SU-DHL-6 (cell line): ENCODE results near the gene LHFPL6.

Experiments
- H2AFZ ChIP-seq: fragments of 200-600 bp; sonication (generic); 2 replicates; pipeline ENCODE4 v1.6.1; 2014; ENCODE audit warnings: low read depth, mild to moderate bottlenecking, moderate library complexity, mixed read lengths, antibody characterized with exemption, low read length; ENCODE audit not compliant: severe bottlenecking
- H3F3A ChIP-seq: fragments of 200-600 bp; shearing (Covaris generic); 2 replicates; pipeline ENCODE4 v1.6.0; 2016; ENCODE audit warnings: antibody characterized with exemption, mild to moderate bottlenecking; ENCODE audit not compliant: insufficient read depth
- H3K27ac ChIP-seq: fragments of 200-600 bp; sonication (generic); 2 replicates; pipeline ENCODE4 v1.5.1; 2016; ENCODE audit warnings: low read depth, mild to moderate bottlenecking, low read length, moderate library complexity, mixed read lengths
- H3K27me3 ChIP-seq: fragments of 200-600 bp; sonication (generic), shearing (Covaris generic); 2 replicates; pipeline ENCODE4 v1.6.0; 2014; ENCODE audit warnings: mild to moderate bottlenecking, low read length
- H3K36me3 ChIP-seq: fragments of 200-600 bp; sonication (generic); 2 replicates; pipeline ENCODE4 v1.6.1; 2014; ENCODE audit warnings: mild to moderate bottlenecking, low read length, mixed read lengths
- H3K4me2 ChIP-seq: fragments of 300-600, 200-600 bp; shearing (Covaris generic), sonication (generic); 2 replicates; pipeline ENCODE4 v1.6.0; 2014; ENCODE audit warnings: low read length, low read depth, mild to moderate bottlenecking; ENCODE audit not compliant: poor library complexity, severe bottlenecking
- H3K4me3 ChIP-seq: fragments of 200-600 bp; sonication (generic); 2 replicates; pipeline ENCODE4 v1.5.1; 2014; ENCODE audit warnings: antibody characterized with exemption, low read length, mild to moderate bottlenecking, mixed read lengths; ENCODE audit not compliant: insufficient read depth, poor library complexity, severe bottlenecking
- H3K79me2 ChIP-seq: fragments of 200-600 bp; sonication (generic); 2 replicates; pipeline ENCODE4 v1.6.1; 2014; ENCODE audit warnings: mild to moderate bottlenecking, low read length, moderate library complexity; ENCODE audit not compliant: insufficient read depth
- H3K9ac ChIP-seq: fragments of 200-600 bp; sonication (generic); 2 replicates; pipeline ENCODE4 v1.7.0; 2014; ENCODE audit warnings: mild to moderate bottlenecking, low read length
- H3K9me2 ChIP-seq: fragments of 200-600 bp; sonication (generic); replicated peaks from 2 replicates; pipeline ENCODE4 v1.6.1; 2014; ENCODE audit warnings: low read length; ENCODE audit not compliant: insufficient read depth
- H3K9me3 ChIP-seq: fragments of 200-600 bp; sonication (generic); 2 replicates; pipeline ENCODE4 v1.6.1; 2014; ENCODE audit warnings: low read length, mixed read lengths; ENCODE audit not compliant: insufficient read depth
- H4K20me1 ChIP-seq: fragments of 200-600 bp; sonication (generic); 2 replicates; pipeline ENCODE4 v1.6.1; 2014; ENCODE audit warnings: low read depth, mild to moderate bottlenecking, antibody characterized with exemption, low read length, moderate library complexity, mixed read lengths
- EZH2phosphoT487 ChIP-seq: fragments of 200-600 bp; sonication (generic), shearing (Covaris generic); conservative IDR thresholded peaks from 2 replicates; pipeline ENCODE4 v1.6.1; 2018; ENCODE audit warnings: mild to moderate bottlenecking, antibody characterized with exemption, low read length, moderate library complexity, mixed read lengths
- TF ChIP-seq, protein P1 (sequence below): fragments of 200-600 bp; sonication (generic); IDR thresholded peaks from one replicate; pipeline ENCODE4 v1.5.1; 2017; ENCODE audit warnings: antibody characterized with exemption, mild to moderate bottlenecking, low read length, moderate library complexity; ENCODE audit not compliant: insufficient read depth, poor library complexity, severe bottlenecking

The LHFPL6 gene

DNA sequence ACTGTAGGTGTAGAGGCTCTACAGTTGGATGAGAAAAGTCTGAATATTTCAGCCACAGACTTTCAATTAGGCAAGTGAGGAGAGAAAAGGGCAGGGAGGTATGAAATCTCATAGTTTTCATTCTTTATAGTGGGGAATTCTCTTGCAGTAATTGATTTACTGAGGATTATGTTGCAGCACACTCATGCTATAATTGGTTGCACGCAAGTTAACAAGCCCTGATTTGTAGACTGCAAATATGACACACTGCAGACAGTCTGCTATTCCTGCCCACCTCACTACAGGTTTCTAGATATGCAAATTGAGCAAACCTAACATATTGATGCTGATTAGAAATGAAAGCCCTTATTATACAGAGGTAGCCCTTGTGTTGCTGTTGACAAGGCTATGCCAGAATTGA is 139.4 kb downstream of the LHFPL6 start:
- Histone ChIP-seq H3K9me2 (no peaks in the 10 kb centered on the region), H3K79me2 (no peaks in the 10 kb centered on the region), H3K36me3 (no peaks in the 10 kb centered on the region), H3K27ac (no peak overlapping the region), H3K4me3 (no peak overlapping the region), H3K4me2 (no peak overlapping the region), H3K9me3 (no peaks in the 10 kb centered on the region), H3K9ac (no peak overlapping the region), H3K27me3 (no peaks in the 10 kb centered on the region), H2AFZ (no peak overlapping the region), H3F3A (no peaks in the 10 kb centered on the region), H4K20me1 (no peaks in the 10 kb centered on the region)
- TF ChIP-seq EZH2phosphoT487: no peak
- TF ChIP-seq, protein P1, sequence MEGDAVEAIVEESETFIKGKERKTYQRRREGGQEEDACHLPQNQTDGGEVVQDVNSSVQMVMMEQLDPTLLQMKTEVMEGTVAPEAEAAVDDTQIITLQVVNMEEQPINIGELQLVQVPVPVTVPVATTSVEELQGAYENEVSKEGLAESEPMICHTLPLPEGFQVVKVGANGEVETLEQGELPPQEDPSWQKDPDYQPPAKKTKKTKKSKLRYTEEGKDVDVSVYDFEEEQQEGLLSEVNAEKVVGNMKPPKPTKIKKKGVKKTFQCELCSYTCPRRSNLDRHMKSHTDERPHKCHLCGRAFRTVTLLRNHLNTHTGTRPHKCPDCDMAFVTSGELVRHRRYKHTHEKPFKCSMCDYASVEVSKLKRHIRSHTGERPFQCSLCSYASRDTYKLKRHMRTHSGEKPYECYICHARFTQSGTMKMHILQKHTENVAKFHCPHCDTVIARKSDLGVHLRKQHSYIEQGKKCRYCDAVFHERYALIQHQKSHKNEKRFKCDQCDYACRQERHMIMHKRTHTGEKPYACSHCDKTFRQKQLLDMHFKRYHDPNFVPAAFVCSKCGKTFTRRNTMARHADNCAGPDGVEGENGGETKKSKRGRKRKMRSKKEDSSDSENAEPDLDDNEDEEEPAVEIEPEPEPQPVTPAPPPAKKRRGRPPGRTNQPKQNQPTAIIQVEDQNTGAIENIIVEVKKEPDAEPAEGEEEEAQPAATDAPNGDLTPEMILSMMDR: no peak

DNA sequence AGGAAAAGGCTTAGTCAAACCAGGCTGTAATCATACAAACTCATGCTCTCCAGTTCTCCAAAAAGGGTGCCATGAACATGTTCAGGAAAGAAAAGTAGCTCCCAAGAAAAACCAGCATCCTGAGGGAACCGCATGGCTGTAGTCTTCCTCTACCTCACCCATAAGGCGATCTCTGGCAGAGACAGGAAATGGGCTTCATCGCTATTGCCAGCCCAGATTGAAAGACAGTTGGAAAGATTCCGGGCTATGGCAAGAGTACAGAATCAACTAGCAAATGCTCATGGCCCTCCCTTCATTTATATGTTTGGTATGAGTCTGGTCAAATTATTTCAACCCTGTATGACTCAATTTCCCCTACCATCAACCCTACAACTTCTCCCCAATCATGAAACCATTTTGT is 140.1 kb downstream of the LHFPL6 start:
- Histone ChIP-seq H3K9me3 (no peaks in the 10 kb centered on the region), H3K36me3 (no peaks in the 10 kb centered on the region), H2AFZ (no peak overlapping the region), H3K4me3 (no peak overlapping the region), H3K9me2 (no peaks in the 10 kb centered on the region), H3K4me2 (no peak overlapping the region), H3K79me2 (no peaks in the 10 kb centered on the region), H3K27me3 (no peaks in the 10 kb centered on the region), H3K9ac (no peak overlapping the region), H3K27ac (no peak overlapping the region), H3F3A (no peaks in the 10 kb centered on the region), H4K20me1 (no peaks in the 10 kb centered on the region)
- no peak for TF ChIP-seq EZH2phosphoT487
- TF ChIP-seq, protein P1: no peak

DNA sequence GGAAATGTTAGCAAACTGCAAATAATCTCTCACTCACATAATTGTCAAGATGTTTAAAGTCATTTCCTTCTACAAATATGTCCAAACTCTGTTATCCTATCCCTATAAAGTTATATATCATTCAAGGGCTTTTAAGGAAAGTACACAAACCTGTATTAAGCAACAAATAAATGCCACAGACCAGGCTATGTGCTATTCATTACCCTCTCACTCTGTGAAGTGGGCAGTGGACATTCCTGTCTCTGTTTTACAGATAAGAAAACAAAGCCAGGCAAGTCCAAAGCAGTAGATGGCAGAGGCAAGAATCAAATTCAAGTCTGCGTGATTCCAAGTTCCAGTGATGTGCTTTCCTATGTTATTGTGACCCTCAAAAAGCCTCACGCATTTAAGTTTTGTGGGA is 140.6 kb downstream of the LHFPL6 start:
- H3K9me3 ChIP-seq: no peaks in the 10 kb centered on the region; the same call in 1 of the 2 replicates
- no peaks in the 10 kb centered on the region for H3K9me2 ChIP-seq
- no peak overlapping the region for H3K27ac ChIP-seq
- no peaks in the 10 kb centered on the region for H4K20me1 ChIP-seq
- no peak overlapping the region for H2AFZ ChIP-seq
- H3K9ac ChIP-seq: no peak overlapping the region
- no peak overlapping the region for H3K4me2 ChIP-seq
- H3F3A ChIP-seq: no peaks in the 10 kb centered on the region
- no peaks in the 10 kb centered on the region for H3K36me3 ChIP-seq
- no peak for TF ChIP-seq EZH2phosphoT487
- TF ChIP-seq, protein P1: no peak
- H3K4me3 ChIP-seq: no peak overlapping the region
- H3K79me2 ChIP-seq: no peaks in the 10 kb centered on the region
- no peaks in the 10 kb centered on the region for H3K27me3 ChIP-seq
